GM21786 (cell line): ENCODE measurements around the gene DLG2.

ENCODE experiments used
- ATAC-seq: cut with Tn5 transposase; IDR thresholded peaks from one replicate; pipeline ENCODE4 v1.9.1; 2021; ENCODE audit not compliant: unreplicated experiment

Gene DLG2

DNA sequence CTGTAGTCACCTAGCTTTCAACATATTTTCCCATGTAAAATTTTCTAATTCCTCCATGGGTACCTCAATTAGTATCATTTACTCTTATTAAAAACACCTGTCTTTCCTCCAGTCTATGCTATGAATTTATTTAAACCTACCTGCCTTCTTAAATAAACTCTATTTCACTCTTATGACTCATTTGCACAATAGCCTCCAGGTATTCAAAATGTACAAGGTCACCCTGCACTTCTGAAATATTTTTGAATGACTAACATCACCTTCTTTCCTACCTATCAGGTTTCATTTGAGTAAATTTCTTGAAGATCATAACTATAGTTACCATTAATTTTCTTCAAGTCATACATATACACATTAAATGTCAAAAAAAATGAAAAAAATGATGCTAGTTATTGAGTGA, 939.7 kb downstream of the DLG2 start:
- ATAC-seq: no peak

GRCh38 chr11:84686716-84687115, 940.4 kb downstream of the DLG2 start:
- no peak for ATAC-seq

DNA sequence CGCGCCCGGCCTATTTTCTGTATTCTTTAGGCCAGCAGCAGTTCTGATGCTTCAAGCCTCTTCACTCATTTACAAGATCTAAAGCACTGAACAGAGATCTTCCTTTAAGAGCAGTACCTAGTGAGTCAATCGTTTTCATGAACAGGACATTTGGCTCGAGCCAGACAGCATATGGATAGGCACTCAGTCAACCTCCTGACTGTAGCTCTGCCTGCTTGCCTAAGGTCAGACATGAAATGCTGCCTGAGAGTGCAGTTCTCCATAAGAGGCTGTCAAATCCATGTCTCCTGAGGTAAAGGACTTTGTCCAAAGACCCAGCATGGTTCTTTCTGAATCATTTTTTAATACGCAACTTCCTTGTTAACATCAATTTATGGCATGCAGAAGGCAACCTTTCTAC, 941.2 kb downstream of the DLG2 start:
- no peak for ATAC-seq

DNA sequence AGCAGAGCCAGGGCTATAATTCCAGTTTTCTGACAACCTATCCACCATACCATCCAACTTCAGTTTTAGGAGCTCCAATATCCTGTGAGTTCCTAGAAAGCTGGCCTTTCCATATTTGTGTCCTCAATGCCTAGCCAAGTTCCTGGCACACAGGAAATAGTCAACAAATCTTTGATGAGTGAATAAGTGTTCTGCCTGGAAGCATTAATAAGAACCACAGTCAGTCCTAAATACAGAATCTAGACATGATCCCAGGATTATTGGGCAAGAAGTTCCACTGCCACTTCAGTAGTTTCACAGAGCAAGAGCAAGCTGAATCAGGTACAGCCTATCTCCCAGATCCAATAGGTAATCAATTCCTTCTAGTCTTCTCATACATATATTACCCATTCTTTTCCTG, 942.0 kb downstream of the DLG2 start:
- ATAC-seq: no peak

GRCh38 chr11:84681456-84681855, 945.7 kb downstream of the DLG2 start:
- no peak for ATAC-seq

- no peak for ATAC-seq
These were observed 951.6 kb downstream of the DLG2 start for GRCh38 chr11:84675396-84676025.

GRCh38 chr11:84673753-84674152, 953.4 kb downstream of the DLG2 start:
- ATAC-seq: no peak

- ATAC-seq: no peak
These were observed 955.7 kb downstream of the DLG2 start for GRCh38 chr11:84671325-84671999.

DNA sequence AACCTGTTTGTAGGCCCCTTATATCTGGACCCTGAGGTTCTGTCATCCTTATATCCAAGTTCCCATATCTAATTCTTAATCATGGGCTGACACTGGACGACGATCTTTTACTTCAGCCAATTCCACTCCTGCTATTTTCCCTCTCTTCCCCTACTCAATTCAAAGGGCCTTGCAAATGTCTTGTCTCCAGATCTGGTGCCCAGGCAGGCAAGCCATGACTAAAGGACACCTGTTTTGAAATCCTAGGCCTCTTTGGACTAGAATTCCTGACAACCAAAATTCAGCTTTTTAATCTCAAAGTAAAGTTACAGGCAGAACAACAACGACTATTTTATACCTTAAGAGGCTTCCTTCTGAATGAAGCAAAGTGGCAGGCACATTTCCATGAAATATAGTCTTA, 963.4 kb downstream of the DLG2 start:
- ATAC-seq: no peak

DNA sequence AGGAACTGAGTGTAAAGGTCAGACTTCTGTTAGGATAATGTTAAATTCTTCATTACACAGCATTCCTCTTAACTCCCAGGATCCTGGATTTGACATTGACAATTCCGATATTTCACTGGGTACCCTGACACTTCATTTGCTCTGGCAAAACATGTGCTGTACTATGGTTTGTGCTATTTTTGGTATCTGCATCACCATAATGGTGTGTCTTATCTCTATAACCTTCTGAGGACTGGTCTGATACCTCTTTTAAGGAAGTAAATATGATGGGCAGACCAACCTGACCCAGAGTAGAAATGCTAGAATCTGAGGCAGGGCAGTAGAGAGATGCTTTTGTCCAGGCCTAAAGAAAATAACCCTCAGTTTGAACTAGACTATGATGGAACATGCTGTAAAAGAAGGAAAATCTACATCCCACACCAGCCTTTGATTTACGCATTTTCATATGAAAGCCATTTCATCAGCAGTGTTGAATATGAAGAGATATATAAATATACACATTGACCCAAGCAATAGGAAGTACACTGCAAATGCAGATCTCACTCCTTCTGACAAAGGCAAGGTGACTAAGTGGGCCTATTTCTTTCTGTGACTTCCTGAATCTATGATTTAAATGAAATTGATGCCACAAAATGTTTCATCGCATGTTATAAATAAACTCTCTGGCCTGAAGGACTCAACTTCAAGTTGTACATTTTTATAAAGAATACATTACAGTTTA, 966.7 kb downstream of the DLG2 start:
- ATAC-seq: no peak

DNA sequence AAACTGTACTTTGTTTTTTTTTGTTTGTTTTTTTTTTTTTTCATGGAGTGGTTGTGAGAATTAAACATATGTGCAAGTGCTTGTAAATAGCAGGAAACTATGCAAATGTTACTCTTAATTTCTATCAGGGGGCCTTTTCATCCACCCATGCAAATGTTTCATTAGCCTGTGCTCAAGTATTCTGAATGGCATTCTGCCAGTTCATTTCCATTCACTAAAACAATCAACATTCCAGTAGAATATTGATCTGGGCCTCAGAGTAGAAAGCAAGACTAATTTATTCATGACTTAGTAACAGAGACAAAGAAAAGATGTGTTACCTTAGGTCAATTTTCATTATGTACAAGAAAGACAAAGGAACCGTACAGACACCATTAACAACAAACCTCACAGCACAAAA, 971.4 kb downstream of the DLG2 start:
- no peak for ATAC-seq

GRCh38 chr11:84648471-84648870, 978.7 kb downstream of the DLG2 start:
- ATAC-seq: no peak

GRCh38 chr11:84645988-84646694, 981.0 kb downstream of the DLG2 start:
- ATAC-seq: no peak

DNA sequence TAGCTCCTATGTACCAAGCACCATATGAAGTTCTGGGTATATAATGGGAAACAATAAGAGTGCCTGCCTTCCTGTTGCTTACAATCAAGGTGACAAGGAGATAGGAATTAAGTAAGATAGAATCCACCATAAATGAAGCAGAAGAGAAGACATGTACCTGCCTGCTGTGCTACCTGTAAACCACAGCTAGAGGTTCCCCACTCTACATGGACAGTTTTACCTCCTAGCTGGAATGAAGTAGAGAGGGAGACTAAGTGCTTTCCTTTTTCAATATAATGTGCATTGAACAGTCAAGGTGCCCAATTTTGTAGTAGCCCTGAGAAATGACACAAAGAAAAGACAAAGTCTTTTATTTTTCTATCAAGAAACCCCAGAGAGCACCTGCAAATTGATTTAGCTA, 984.6 kb downstream of the DLG2 start:
- ATAC-seq: no peak

DNA sequence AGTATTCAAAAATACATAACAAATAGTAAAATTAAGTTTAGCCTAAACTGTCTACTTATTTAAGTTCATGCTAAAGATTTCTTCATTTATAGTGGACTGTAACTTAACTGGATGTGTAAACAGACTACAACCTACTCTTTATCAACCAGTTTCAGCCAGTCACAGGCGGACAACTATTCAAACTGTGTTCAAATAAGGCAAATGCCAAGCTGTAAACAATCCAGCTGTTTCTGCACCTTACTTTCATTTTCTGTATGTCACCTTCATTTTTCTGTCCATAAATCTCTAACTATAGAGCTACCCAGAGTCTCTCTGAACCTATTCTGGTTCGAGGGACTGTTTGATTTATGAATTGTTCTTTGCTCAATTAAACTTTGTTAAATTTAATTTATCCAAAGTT, 992.8 kb downstream of the DLG2 start:
- no peak for ATAC-seq

DNA sequence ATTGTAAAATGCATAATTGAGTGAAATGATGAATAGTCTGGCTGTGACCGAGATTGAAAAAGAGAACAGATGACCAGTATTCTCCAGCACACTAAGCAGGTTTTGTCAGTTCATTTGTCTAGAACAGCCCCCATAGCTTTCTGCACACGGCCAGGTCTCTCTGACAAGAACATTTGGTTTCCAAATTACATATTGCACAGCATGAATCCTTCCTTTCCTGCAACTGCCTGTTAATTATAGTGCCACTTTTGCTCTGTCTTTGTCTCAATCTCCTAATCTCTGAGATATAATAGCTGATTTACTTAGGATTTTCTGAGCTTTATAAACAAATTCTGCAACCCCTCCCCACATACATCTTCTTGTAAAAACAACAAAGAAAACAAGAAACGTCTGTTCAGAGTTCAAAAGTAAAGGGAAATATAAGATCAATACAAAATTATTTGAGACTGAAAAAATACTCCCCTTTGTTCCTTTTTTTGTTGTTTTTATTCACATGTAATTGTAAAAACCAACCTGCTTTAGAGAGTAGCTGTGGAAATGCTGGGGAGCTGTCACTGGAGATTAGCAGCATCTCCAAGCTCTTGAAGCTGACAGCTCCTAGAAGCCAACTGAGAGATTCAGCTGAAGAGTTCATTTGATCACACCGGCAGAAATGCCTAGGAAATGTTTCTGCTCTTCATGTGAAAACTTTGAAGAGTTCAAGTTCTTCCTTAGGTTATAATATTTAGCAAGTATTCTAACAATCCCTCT, 998.1 kb downstream of the DLG2 start:
- ATAC-seq: no peak

DNA sequence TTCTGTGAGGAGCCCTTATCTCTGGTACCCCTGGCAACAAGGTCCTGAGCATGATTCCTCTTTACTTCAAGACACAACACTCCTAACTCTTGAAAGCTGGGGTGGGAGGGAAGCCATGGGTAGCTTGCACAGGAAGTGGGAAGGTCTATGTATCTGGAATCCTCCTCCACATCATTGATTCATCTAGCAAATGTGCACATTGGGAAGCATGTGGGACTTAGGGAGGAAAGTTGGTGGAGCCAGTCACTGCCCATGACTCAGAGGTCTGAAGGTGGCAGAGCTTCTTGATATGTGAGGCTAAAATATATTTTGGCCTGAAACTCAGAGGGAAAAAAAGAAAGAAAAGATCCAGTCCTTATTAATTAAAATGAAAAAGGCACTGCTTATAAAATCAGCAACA, 1000.9 kb downstream of the DLG2 start:
- ATAC-seq: no peak

- ATAC-seq: no peak
These were observed 1014.5 kb downstream of the DLG2 start for GRCh38 chr11:84612645-84613044.

GRCh38 chr11:84608837-84609196, 1018.3 kb downstream of the DLG2 start:
- ATAC-seq: no peak

GRCh38 chr11:84607975-84608836, 1018.9 kb downstream of the DLG2 start:
- no peak for ATAC-seq
